ENCODE data around the gene ABTB1. TPM values are rescaled to one million over a fixed set of nuclear protein-coding genes. Genes with fewer than 3 reads are reported as not detected.

The ABTB1 gene
- total and polyA plus RNA-seq, 2 of the 13 experiments (the other 11 are each of a cell fraction or from before 2014, with no cell fraction given), result 0.42 to 14.5 TPM

DNA sequence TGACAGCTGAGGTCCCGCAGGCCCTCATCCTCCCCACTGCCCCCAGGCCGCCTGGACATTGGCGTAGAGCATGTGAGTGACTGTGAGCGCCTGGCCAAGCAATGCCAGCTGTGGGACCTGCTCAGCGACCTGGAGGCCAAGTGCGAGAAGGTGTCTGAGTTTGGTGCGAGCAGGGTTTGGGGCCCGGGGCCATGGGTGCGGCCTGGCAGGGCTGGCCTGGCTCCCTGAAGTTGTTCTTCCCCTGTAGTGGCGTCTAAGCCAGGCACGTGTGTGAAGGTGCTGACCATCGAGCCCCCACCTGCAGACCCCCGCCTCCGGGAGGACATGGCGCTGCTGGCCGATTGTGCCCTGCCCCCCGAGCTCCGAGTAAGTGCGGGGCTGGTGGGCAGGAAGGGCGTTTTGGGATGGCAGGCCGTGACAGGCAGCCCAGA, 4.2 kb downstream of the ABTB1 start:
- Histone ChIP-seq H2AFZ (ENCODE audit: low read length) (no peak overlapping the region), H3K4me3 (replicated peaks in 1 of 3; ENCODE audit: insufficient read depth in 1 of 3, low read depth in 2 of 3, low read length in 3 of 3) (no peak overlapping the region), H3K4me1 (ENCODE audit: insufficient read depth, low read length) (peaks cover 15% of the 10 kb centered on the region), H3K9me3 (ENCODE audit: low read length) (no peaks in the 10 kb centered on the region), H3K27me3 (ENCODE audit: control insufficient read depth in 1 of 2, insufficient read depth in 2 of 2, low read length in 2 of 2) (peaks cover 0 to 4% of the 10 kb centered on the region in 2 experiments; a peak in 1 of 5 replicates), H3K36me3 (replicated peaks in 1 of 2; ENCODE audit: control insufficient read depth in 1 of 2, insufficient read depth in 2 of 2, low read length in 2 of 2) (no peaks in the 10 kb centered on the region), H4K20me1 (ENCODE audit: insufficient read depth, low read length) (no peaks in the 10 kb centered on the region), H3K79me2 (ENCODE audit: insufficient read depth, low read length) (no peaks in the 10 kb centered on the region), H3K27ac (ENCODE audit: extremely low read length, insufficient read depth, low read length) (no peak overlapping the region), H3K9ac (ENCODE audit: insufficient read depth, low read depth, low read length) (no peak overlapping the region), H3K4me2 (ENCODE audit: low read depth, low read length) (no peak overlapping the region)
- in situ Hi-C loops (cut with HindIII; ENCODE audit: extremely low pct_ligation_motif_present, low pct_unique_long_range_greater_than_20kb) (no loop called here), intact Hi-C loops (cut with micrococcal nuclease; ENCODE audit: unreplicated experiment) (no loop called here)
- FAIRE-seq (no peak), DNase-seq (ENCODE audit: low spot score) (no peak), ATAC-seq (no peak)
- WGBS (ENCODE audit: low lambda C conversion rate), result 61% methylated on average over 4 of the region's 21 CpGs
- CTCF ChIA-PET (ENCODE audit: low intra/inter-chr PET ratio, low total read pairs), result no interaction called here
- POLR2A ChIA-PET, result no interaction called here
- BruUV-seq (replicated peaks), result no TSS peak
- TF ChIP-seq SRSF9 (IDR thresholded peaks at IDR 0.05; ENCODE audit: borderline replicate concordance, insufficient read depth, low read depth, low read length, poor library complexity, severe bottlenecking) (no peak), HDAC2 (CRISPR knock-in tag; IDR thresholded peaks at IDR 0.05) (no peak), ZNF260 (CRISPR knock-in tag; IDR thresholded peaks at IDR 0.05; ENCODE audit: borderline replicate concordance, low read depth) (no peak), MED1 (CRISPR knock-in tag; IDR thresholded peaks at IDR 0.05) (no peak), ZNF672 (CRISPR knock-in tag; IDR thresholded peaks at IDR 0.05) (no peak), ZNF775 (CRISPR knock-in tag; IDR thresholded peaks at IDR 0.05; ENCODE audit: borderline replicate concordance) (no peak), SP4 (CRISPR knock-in tag; IDR thresholded peaks at IDR 0.05) (no peak), DMTF1 (CRISPR knock-in tag; IDR thresholded peaks at IDR 0.05) (no peak), THAP11 (CRISPR knock-in tag; IDR thresholded peaks at IDR 0.05) (no peak)
- TF ChIP-seq, protein P1, sequence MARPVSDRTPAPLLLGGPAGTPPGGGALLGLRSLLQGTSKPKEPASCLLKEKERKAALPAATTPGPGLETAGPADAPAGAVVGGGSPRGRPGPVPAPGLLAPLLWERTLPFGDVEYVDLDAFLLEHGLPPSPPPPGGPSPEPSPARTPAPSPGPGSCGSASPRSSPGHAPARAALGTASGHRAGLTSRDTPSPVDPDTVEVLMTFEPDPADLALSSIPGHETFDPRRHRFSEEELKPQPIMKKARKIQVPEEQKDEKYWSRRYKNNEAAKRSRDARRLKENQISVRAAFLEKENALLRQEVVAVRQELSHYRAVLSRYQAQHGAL (CRISPR knock-in tag; IDR thresholded peaks at IDR 0.05; ENCODE audit: not compliant biosample characterization), result no peak
- TF ChIP-seq, protein P2, sequence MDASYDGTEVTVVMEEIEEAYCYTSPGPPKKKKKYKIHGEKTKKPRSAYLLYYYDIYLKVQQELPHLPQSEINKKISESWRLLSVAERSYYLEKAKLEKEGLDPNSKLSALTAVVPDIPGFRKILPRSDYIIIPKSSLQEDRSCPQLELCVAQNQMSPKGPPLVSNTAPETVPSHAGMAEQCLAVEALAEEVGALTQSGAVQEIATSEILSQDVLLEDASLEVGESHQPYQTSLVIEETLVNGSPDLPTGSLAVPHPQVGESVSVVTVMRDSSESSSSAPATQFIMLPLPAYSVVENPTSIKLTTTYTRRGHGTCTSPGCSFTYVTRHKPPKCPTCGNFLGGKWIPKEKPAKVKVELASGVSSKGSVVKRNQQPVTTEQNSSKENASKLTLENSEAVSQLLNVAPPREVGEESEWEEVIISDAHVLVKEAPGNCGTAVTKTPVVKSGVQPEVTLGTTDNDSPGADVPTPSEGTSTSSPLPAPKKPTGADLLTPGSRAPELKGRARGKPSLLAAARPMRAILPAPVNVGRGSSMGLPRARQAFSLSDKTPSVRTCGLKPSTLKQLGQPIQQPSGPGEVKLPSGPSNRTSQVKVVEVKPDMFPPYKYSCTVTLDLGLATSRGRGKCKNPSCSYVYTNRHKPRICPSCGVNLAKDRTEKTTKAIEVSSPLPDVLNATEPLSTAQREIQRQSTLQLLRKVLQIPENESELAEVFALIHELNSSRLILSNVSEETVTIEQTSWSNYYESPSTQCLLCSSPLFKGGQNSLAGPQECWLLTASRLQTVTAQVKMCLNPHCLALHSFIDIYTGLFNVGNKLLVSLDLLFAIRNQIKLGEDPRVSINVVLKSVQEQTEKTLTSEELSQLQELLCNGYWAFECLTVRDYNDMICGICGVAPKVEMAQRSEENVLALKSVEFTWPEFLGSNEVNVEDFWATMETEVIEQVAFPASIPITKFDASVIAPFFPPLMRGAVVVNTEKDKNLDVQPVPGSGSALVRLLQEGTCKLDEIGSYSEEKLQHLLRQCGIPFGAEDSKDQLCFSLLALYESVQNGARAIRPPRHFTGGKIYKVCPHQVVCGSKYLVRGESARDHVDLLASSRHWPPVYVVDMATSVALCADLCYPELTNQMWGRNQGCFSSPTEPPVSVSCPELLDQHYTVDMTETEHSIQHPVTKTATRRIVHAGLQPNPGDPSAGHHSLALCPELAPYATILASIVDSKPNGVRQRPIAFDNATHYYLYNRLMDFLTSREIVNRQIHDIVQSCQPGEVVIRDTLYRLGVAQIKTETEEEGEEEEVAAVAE (CRISPR knock-in tag; IDR thresholded peaks at IDR 0.05; ENCODE audit: borderline replicate concordance), result no peak
- TF ChIP-seq, protein P3, sequence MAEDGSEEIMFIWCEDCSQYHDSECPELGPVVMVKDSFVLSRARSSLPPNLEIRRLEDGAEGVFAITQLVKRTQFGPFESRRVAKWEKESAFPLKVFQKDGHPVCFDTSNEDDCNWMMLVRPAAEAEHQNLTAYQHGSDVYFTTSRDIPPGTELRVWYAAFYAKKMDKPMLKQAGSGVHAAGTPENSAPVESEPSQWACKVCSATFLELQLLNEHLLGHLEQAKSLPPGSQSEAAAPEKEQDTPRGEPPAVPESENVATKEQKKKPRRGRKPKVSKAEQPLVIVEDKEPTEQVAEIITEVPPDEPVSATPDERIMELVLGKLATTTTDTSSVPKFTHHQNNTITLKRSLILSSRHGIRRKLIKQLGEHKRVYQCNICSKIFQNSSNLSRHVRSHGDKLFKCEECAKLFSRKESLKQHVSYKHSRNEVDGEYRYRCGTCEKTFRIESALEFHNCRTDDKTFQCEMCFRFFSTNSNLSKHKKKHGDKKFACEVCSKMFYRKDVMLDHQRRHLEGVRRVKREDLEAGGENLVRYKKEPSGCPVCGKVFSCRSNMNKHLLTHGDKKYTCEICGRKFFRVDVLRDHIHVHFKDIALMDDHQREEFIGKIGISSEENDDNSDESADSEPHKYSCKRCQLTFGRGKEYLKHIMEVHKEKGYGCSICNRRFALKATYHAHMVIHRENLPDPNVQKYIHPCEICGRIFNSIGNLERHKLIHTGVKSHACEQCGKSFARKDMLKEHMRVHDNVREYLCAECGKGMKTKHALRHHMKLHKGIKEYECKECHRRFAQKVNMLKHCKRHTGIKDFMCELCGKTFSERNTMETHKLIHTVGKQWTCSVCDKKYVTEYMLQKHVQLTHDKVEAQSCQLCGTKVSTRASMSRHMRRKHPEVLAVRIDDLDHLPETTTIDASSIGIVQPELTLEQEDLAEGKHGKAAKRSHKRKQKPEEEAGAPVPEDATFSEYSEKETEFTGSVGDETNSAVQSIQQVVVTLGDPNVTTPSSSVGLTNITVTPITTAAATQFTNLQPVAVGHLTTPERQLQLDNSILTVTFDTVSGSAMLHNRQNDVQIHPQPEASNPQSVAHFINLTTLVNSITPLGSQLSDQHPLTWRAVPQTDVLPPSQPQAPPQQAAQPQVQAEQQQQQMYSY (CRISPR knock-in tag; IDR thresholded peaks at IDR 0.05), result no peak

All from HepG2 (cell line).